Measurements from ENCODE around the gene MBOAT2.

DNA sequence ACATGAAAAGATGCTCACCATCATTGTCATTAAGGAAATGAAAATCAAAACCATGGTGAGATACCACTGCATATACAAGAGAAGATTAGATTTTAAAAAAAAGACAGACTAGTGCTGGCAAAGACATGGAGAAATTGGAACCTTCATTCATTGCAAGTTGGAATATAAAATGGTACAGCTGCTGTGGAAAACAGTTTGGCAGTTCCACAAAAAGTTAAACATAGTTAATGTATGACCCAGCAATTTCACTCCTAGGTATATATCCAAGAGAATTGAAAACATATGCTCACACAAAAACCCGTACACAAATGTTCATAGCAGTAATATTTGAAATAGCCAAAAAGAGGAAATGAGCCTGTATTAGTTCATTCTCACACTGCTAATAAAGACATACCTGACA lies 33.7 kb upstream of the MBOAT2 start:
- TF ChIP-seq EZH2 (IDR thresholded peaks at IDR 0.05; ENCODE audit: low read length, unreplicated experiment) (no peak), EZH2phosphoT487 (IDR thresholded peaks at IDR 0.05; ENCODE audit: borderline replicate concordance, low read length) (no peak)
- TF ChIP-seq, protein P1, sequence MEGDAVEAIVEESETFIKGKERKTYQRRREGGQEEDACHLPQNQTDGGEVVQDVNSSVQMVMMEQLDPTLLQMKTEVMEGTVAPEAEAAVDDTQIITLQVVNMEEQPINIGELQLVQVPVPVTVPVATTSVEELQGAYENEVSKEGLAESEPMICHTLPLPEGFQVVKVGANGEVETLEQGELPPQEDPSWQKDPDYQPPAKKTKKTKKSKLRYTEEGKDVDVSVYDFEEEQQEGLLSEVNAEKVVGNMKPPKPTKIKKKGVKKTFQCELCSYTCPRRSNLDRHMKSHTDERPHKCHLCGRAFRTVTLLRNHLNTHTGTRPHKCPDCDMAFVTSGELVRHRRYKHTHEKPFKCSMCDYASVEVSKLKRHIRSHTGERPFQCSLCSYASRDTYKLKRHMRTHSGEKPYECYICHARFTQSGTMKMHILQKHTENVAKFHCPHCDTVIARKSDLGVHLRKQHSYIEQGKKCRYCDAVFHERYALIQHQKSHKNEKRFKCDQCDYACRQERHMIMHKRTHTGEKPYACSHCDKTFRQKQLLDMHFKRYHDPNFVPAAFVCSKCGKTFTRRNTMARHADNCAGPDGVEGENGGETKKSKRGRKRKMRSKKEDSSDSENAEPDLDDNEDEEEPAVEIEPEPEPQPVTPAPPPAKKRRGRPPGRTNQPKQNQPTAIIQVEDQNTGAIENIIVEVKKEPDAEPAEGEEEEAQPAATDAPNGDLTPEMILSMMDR (conservative IDR thresholded peaks at IDR 0.05; ENCODE audit: low read depth, low read length): no peak
